Measurements from ENCODE around the gene JOSD1.

Gene JOSD1

GRCh38 chr22:38732251-38732815, 31.6 kb upstream of the JOSD1 start:
- no peak for DNase-seq

DNA sequence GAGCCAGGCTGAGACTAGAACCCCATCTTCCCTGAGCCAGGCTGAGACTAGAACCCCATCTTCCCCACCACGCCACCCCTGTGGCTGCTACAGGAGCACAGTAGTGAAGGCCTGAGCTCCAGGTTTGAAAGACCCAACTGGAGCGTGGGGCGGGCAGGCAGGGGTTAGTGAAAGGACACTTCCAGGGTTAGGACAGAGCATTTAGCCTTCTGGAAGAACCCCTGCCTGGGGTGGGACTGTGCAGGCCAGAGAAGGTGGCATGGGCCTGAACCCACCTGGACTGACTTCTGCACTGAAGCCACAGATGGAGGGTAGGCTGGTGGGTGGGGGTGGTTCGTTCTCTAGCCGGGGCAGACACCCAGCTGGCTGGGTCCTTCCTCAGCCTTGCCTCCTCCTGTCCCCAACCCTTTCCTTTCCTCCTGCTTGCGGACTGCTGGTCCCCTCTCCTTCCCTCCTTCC, 31.0 kb upstream of the JOSD1 start:
- DNase-seq, result no peak

- DNase-seq, result no peak
These were observed 29.7 kb upstream of the JOSD1 start for GRCh38 chr22:38730411-38730871.

- DNase-seq, result no peak
These were observed 29.2 kb upstream of the JOSD1 start for GRCh38 chr22:38729946-38730345.

DNA sequence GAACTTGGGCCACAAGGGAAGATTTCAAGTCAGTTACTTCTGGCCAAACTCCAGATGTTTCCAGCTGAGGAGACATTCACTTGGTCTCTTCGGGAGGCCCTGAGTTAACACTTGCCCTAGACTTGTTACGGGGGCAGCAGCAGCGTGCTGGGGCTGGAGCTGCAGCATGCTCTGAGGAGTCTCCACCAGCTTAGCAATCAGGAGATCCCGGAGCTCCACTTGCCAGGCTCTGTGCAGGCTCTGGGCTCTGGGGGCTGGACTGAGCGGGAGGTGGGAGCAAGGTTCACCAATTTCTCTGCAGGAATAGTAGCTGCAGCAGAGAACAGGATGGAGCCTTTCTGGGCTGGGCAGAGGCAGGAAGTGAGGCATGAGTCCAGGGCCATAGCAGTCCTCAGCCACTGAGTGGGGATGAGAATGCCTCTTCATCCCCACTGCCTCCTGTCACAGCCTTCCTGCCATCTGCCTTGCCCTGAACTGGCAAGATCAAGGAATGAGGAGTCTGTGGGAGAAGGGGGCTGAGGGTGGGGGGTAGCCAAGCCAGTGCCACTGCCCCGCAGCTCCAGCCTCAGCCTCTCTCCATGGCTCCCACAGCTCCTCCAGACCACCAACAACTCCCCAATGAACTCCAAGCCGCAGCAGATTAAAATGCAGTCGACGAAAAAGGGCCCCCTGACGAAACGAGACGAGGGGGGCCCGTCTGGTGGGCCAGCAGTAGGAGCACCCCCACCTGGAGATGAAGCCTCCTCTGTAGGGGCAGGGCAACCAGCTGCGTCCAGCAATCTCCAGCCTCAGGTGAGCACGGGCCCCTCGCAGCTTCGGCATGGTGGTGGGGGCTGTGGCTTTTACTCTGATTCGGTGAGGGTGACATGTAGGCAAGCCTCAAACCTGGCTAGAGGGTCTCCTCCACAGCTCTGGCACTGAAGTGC, 28.4 kb upstream of the JOSD1 start:
- no peak for DNase-seq

DNA sequence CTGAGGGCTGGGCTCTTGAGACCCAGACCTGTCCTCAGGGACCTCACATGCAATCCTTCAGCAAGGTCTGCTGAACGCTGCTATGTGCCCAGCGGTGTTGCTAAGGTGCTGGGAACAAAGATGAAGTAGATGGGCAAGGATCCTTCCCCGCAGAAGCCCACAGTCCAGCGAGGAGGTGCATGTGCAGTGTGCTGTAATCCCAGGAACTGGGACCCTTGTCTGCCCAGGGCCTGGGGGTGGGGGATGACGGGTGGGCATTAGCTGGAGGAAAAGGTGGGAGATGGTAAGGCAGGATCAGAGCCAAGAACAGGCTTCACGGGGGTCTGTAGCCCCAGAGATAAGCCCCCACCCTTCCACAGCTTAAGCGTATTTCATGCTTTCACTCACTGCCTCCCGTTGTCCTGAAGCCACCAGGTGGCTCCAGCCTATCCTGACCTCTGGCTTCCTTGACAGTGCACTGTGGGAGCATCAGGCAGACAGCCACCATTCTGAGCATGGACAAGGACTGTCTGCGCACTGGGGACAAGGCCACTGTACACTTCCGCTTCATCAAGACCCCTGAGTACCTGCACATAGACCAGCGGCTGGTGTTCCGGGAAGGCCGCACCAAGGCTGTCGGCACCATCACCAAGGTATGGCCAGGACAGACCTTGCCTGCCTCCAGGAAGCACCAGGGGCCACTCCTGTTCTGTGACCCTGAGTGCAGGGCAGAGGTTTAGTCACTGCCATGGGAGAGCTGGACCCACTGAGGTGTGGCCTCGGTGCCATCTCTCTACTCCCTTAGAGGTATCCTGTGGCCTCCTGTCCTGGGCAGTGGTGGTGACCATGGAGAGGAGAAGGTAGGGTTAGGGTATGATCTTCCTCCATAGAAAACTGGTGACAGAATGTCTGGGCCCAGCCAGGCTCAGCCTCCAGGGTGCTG, 27.0 kb upstream of the JOSD1 start:
- no peak for DNase-seq

GRCh38 chr22:38727123-38727522, 26.4 kb upstream of the JOSD1 start:
- DNase-seq, result no peak

DNA sequence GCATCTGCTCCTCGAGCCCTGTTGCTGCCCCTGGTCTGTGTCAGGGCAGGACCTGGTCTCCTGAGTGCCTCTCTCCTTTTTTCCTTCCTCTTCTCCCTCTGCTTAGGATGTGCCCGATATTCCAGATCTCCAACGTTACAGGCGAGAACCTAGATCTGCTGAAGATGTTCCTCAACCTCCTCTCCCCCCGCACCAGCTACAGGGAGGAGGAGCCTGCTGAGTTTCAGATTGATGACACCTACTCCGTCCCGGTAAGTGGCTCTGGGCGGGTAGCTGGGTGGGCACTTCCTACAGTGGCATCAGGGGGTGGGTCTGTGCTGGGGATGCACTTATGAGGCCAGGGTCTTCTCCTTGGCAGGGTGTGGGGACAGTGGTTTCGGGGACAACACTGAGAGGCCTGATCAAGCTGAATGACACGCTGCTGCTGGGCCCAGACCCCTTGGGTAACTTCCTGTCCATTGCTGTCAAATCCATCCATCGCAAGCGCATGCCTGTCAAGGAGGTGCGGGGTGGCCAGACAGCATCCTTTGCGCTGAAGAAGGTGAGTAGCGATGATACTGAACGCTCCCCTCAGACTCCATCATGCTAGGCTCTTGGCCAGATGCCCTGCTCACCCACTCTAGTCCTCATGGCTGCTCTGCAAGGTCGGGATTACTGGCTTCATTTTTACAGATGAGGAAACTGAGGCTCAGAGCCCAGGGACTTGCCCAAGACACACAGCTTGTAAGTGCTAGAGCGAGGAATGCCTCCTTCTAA, 25.3 kb upstream of the JOSD1 start:
- DNase-seq, result no peak

- DNase-seq, result no peak
These were observed 24.3 kb upstream of the JOSD1 start for GRCh38 chr22:38724926-38725571.

GRCh38 chr22:38724176-38724575, 23.4 kb upstream of the JOSD1 start:
- no peak for DNase-seq

DNA sequence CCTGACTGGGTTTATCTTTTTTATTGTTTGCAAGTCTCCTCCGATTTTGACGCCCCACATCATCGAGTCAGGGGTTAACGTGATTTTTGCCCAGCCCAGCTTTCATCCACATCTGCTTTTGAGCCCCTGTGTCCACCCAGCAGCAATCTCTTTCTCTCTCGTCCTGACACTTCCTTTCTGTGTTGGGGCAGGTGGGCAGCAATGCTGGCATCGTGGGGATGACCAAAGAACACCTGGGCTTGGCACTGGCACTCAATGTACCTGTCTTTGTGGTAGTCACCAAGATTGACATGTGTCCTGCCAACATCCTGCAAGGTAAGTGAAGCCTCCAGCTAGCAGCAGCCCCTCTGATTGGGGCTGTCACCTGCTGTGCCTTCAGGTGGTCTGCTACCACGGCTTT, 20.8 kb upstream of the JOSD1 start:
- DNase-seq, result no peak

GRCh38 chr22:38720350-38720749, 19.6 kb upstream of the JOSD1 start:
- DNase-seq, result no peak

- no peak for DNase-seq
These were observed 18.5 kb upstream of the JOSD1 start for GRCh38 chr22:38719196-38719595.

- no peak for DNase-seq
These were observed 17.7 kb upstream of the JOSD1 start for GRCh38 chr22:38718414-38718813.

GRCh38 chr22:38717244-38717643, 16.5 kb upstream of the JOSD1 start:
- DNase-seq, result no peak

- no peak for DNase-seq
These were observed 16.1 kb upstream of the JOSD1 start for GRCh38 chr22:38716826-38717225.

GRCh38 chr22:38716271-38716670, 15.5 kb upstream of the JOSD1 start:
- no peak for DNase-seq

GRCh38 chr22:38715852-38716251, 15.1 kb upstream of the JOSD1 start:
- no peak for DNase-seq

DNA sequence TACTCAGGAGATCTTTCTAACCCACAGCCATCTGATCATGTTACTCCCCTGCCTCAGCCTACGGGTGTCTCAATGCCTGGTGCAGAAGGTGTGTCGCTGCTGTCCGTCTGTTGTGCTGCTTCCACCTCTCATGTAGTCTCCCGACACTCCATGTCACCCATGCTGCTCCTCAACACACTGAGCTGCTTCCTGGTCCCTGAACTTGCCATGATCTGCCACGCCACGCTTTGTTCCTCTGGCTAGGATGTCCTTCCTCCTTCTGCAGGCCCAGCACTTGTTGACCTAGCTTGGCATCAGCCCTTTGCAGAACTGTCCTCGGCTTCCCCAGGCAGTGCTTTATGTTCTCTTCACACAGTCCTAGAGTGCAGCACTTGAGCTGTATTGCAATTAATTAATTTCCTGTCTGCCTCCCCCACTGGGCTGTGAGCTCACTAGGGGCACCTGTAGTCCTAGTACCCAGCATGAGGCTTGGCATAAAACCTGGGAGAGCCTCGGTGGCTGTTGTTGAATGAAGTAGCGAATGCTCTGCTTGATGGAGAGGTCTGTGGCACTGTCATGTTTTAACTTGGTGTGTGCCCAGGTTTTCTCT, 14.5 kb upstream of the JOSD1 start:
- no peak for DNase-seq

- DNase-seq, result no peak
These were observed 13.2 kb upstream of the JOSD1 start for GRCh38 chr22:38713921-38714320.

DNA sequence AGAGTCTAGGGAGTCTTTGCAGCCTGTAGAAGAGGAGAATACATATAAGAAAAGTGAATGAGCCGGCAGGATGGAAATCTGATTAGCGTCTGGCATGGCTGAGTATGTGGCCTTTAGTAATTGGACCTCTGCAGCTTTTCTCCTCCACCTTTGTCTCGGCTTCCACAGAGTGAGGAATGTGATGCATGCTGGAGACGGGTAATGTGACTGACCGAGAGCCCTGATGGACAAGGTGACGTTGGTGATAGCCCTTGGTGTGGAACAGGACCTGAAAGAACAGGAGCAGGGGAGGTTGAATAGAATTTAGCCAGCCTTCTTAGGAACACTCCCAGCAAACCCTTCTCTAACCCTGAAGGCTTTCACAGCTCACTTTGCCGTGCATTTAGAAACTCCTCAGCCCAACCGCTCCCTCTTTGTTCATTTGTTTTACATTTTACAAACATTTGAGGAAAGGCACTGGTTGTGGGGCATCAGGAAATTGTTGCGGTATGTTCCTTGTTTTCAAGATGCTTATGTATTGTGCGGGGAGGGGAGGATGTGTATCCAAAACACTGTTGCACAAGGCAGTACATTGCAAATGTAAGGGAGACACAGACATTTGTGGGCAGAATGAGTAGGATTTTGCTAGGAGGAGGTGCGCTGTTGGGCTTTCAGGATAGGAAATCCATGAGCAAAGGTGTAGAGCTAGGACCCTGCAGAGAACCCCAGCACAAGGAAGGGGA, 11.9 kb upstream of the JOSD1 start:
- no peak for DNase-seq

Measured in stimulated activated naive CD4-positive, alpha-beta T cell treated with Interleukin-2 at 50 U/mL for 16 hours (primary cell).